Hippocampal formation (tissue), 2 donors: Measurements from ENCODE around the gene FDXR.
A peak's percentile ranks its signal among the peaks of the same experiment; 100 is the strongest.

Experiments
- DNase-seq, 2 donors: peaks; one replicate each; lab custom pipeline; 2025; lab: John Stamatoyannopoulos, UW

FDXR gene

DNA sequence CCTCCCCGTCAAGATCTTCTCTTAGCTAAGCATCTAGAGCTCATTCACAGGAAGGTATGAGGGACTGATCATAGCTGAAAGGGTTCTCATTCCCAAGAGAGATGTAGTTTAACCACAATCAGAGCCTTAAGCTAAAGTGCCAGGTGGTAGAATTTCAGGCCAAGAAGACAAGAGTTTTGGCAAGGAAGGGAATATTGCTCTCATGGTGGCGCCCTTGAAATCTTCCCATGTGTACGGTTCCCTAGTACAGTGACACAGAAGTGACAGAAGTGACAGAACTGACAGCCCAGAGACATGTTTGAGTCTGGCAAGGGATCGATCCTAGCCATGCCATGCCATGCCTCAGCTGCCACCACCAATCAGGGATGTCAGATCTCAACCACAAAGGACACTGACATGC is 15.6 kb downstream of the FDXR start:
- no peak for DNase-seq

GRCh38 chr17:74856112-74856511 is 16.7 kb downstream of the FDXR start:
- no peak for DNase-seq

DNA sequence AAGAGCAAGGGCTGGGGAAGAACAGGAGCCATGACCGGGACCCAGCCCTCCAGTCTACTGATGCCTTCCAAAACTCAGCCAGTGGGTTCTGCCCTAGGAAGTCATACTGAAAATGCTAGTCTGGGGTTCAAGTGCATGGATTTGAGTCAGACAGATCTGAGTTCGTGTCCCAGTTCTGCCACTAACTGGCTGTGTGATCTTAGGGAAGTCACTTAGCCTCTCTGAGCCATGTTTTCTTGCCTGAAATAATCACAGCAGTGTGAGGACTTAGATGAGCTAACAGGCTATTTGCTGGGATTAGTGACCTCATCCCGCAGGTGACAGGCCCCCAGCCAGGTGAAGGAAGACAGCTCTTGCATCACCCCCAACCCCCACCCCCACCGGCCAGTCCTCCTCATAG is 17.5 kb downstream of the FDXR start:
- DNase-seq = no peak

- no peak for DNase-seq
Observed at GRCh38 chr17:74854792-74855191, 18.0 kb downstream of the FDXR start.

GRCh38 chr17:74853669-74854068 is 19.1 kb downstream of the FDXR start:
- DNase-seq = no peak

GRCh38 chr17:74853048-74853397 is 19.8 kb downstream of the FDXR start:
- DNase-seq = no peak

- DNase-seq = no peak
Observed at GRCh38 chr17:74852237-74853047, 20.4 kb downstream of the FDXR start.

DNA sequence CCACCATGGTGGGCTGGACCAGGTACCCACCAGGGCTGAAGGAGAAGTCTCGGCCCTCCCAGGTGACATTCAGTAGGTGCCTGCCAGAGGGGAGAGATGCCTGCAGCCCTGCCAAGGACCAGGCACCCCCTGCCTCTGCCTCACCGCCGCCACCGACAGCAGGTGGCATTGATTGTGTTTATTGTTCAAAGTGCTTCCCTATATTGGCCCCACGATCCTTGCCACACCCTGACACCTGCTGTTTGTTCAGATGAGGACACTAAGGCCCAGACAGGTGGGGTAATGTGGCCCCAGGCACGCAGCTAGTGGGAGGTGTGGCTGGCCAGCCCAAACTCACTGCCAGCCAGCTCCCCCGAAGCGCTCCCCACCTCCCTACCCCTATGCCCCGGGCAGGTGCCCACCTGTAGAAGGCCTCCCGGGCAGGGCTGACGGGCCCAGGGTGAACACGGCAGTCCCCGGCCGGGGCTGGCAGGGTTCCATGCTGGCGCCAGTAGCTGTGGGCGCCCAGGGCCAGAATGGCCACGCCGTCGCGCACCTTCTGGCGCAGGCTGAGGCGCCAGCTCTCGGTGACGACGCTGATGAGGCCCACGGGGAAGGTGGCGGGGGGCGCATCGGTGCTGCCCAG is 21.1 kb downstream of the FDXR start:
- DNase-seq = no peak

DNA sequence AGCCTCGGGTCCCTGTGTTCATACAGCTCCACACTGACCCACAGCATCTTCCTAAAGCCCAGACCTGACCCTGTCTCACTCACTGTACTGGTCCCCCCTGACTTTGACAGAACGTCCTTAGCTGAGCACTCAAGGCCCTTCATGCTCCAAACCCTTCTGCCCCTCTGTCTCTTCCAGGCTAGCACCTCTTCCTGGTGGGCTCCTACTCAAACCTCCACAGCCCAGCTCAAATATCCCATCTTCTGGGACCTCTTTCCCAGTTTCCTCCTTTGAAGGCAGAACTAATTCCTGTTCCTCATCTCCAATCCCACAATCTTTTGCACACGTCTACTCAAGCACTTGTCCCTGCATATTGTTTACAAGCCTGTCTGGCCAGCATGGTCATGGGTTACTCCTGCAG is 21.9 kb downstream of the FDXR start:
- no peak for DNase-seq

GRCh38 chr17:74850310-74850709 is 22.5 kb downstream of the FDXR start:
- DNase-seq = no peak

GRCh38 chr17:74848656-74849399 is 24.0 kb downstream of the FDXR start:
- DNase-seq = no peak

DNA sequence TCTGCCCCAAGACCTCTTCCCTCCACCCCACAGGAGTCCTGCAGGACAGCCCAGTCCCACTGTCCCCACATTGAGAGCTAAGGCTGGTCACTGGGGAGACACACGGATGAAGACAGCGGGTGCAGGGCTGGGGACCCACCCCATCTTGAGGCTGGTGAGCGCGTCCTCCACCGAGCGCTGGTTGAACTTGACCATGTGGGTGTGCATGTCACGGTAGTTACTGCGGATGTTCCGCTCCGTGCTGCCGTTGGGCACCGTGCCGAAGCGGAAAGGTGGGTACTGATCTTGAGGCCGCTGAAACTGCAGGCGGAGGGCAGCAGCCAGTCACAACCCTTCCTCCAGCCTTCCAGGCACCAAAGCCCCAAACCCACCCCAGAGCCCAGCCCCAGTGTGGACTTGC is 26.2 kb downstream of the FDXR start:
- DNase-seq = no peak

DNA sequence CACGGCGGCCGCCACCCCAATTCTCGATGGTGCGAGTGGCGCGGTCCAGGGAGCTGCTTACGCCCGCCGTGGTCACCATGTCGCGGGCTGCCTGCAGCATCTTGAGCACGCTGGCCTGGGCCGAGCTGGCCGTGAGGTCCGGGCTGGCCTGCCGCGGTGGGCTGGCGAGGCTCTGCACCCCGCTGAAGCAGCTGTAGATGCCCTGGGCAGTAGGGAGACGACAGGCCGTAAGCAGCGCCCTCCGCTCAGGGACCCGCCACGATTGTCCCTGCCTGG is 29.5 kb downstream of the FDXR start:
- no peak for DNase-seq

DNA sequence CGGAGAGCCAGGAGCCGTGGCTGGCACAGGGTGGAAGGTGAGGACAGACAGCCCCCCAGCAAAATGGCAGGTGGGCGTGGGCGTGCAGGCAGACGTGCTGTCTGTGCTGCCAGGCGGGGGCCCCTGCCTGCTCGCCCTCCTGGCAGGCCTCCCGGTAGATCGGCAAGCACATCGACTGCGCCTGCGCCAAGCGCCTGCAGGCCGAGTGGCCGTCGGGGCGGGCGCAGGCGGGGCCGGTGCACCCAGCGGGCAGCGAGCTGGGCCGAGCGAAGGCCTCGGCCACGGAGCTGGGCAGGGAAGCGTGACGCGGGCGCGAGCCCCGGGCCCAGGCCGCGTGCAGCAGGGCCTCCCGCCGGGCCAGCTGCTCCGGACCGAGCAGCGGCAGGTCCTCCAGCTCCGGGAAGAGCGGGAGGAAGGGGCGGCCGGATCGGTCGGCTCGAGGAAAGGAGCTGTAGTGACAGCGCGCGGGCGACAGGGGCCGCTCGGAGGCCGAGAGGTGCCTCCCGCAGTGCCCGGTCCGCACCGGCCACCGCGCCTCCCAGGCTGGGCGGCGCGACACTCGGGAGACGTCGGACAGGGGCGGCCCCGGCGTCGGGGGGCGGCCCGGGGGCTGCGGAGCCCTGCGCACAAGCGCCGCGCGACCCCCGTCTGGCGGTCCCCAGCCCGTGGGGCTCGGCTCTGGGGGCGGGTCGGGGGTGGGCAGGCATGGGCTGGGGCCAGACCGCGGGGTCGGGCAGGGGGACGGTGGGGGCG is 30.0 kb downstream of the FDXR start:
- DNase-seq = peak; percentile 26 to 69

DNA sequence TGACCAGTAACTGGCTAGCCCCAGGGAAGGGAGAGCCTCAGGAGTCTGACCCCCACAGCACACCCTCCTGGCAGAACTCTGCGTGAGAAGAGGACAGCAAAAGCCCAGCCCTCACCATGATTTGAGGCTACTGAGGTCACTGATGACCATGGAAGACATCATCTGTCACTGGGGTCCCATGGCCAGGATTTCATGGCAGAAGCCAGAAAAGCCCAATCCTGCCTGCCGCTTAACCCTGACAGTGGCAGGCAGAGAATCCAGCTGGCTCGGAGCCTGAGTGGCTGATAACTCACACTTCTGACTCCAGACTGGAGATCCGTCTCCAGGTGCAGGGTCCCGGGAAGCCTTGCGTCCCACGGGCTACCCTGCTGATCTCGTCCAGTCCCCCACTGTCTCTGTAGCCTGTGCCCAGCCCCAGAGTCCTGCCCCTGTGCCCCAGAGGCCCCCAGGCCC is 30.6 kb downstream of the FDXR start:
- no peak for DNase-seq

- peak; percentile 27 to 60 for DNase-seq
Observed at GRCh38 chr17:74840989-74841666, 31.7 kb downstream of the FDXR start.

DNA sequence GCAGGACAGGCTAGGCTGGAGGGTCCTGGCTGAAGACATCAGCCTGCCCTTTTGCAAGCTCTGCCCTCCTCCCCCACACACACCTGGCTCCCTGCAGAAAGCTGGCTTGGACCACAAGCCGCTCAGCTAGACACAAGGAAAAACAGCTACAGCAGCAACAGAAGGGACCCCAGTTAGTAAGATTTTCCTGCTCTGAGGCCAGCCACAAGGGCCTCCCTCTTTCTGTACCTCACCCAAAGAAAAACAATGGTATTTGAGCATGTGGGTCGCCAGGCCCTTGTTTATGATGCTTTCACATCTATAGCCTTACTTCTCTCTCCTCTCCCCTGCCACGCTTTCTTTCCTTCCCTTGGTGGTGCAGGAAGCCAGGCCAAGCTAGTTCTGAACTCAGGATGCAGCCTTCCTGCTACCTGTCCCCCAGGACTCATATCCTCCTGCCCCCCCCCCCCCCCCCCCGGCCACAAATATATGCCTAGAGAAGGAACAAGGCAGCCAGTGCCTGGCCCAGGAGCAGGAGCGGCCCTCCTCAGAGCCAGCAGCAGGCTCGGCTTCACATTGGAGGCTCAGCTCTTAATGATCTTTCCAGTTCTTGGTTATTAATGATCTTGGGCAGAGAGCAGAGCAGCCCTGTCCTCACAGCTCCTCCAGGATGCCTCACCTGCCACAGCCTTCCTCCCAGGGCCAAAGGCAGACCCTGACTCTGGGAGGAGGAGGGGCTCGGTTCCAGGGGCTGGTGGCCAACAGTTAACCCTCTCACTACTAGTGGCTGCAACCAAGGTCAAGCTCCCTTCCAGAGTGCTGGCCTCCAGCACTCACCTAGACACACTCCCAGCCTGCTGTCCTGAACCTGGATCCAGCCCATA is 32.6 kb downstream of the FDXR start:
- no peak for DNase-seq

GRCh38 chr17:74838274-74838673 is 34.5 kb downstream of the FDXR start:
- no peak for DNase-seq

DNA sequence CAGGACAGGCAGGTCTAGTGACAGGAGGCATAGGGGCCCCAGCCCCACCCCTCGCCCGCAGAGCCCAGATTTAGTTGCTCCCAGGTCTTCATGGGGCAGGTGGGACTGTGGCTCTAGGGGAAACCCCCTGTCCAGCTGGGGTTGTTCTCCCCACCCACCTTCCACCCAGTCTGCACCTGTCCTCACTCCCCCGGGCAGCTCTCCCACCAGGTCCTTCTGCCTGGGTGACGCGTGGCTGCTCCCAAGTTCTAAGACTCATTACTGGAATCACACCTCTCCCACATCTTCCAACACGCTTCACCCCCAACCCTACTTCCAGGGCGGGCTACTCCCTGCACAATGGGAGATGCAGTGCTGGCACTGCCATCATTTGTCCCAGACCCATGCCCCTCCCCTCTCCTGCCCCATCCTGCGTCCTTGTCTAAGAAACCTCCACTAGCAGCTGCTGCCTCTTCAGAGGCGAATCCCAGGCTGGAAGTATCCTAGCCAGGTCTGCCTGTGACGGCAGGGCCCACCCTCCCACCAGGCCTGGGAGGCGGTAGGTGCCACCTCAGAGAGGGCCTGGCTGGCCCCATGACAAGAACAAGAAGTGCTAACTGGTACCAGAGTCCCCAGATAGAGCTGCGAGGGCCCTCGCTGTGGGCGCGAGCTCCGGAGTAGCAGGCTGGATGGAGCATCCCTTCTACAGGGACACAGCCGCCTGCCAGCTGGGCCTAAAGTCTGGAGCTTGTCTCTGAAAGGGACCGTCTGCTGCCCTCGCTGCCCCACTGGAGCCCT is 35.9 kb downstream of the FDXR start:
- no peak for DNase-seq

- DNase-seq = no peak
Observed at GRCh38 chr17:74836191-74836590, 36.6 kb downstream of the FDXR start.
